GM23338 (cell line): ENCODE results near the gene PAX2. TPM values are rescaled to one million over a fixed set of nuclear protein-coding genes. Genes with fewer than 3 reads are reported as not detected.

ENCODE experiments used
- EZH2phosphoT487 ChIP-seq: fragments of 200-600 bp; sonication (generic); IDR thresholded peaks from one replicate; pipeline ENCODE4 v1.8.1; 2018; ENCODE audit warnings: antibody characterized with exemption; ENCODE audit not compliant: unreplicated experiment
- JUNB ChIP-seq: IDR thresholded peaks from one replicate; pipeline ENCODE4 v1.6.1; 2016; ENCODE audit warnings: antibody characterized with exemption; ENCODE audit not compliant: unreplicated experiment
- REST ChIP-seq: IDR thresholded peaks from one replicate; pipeline ENCODE4 v1.6.1; 2018; ENCODE audit warnings: antibody characterized with exemption; ENCODE audit not compliant: unreplicated experiment
- ZNF114 ChIP-seq: fragments of 250-450 bp; sonication (Bioruptor Pico); IDR thresholded peaks from 2 replicates; pipeline ENCODE4 v1.5.0; 2020; ENCODE audit warnings: mild to moderate bottlenecking, moderate library complexity
- ZNF331 ChIP-seq: fragments of 250-450 bp; sonication (Bioruptor Pico); IDR thresholded peaks from 2 replicates; pipeline ENCODE4 v1.5.0; 2020; ENCODE audit warnings: low read depth, mild to moderate bottlenecking, moderate library complexity
- ZNF462 ChIP-seq: fragments of 250-450 bp; sonication (Bioruptor Pico); IDR thresholded peaks from 2 replicates; pipeline ENCODE4 v1.5.0; 2020; ENCODE audit warnings: mild to moderate bottlenecking, moderate library complexity
- polyA plus RNA-seq: library from polyadenylated mRNA; unstranded; fragments of >200 nt; fragmentation: Nextera tagmentation; extraction: Ambion mirVana; gene quantifications from 2 replicates; pipeline ENCODE4 v1.2.1, GENCODE V29; 2016
- total RNA-seq: library from RNA; depleted of rRNA; stranded (reverse); fragments of >200 nt; shearing (Covaris generic); gene quantifications from 2 replicates; pipeline ENCODE4 v1.2.3, GENCODE V29; 2014

The PAX2 gene
- total and polyA plus RNA-seq, 2 experiments from 2014 or later: not detected

- TF ChIP-seq ZNF462 (CRISPR knock-in tag) (no peak), ZNF331 (CRISPR knock-in tag) (no peak), ZNF114 (CRISPR knock-in tag) (no peak), JUNB (no peak), REST (no peak), EZH2phosphoT487 (no peak)
Measured at GRCh38 chr10:100742936-100743335, 2.4 kb upstream of the PAX2 start (continued).
